ENCODE data around the gene GZMM. TPM values are rescaled to one million over a fixed set of nuclear protein-coding genes. Genes with fewer than 3 reads are reported as not detected.

The GZMM gene
- total and polyA plus RNA-seq, 8 donors, result 0.28 to 0.38 (median 0.34) TPM; not detected in 2

DNA sequence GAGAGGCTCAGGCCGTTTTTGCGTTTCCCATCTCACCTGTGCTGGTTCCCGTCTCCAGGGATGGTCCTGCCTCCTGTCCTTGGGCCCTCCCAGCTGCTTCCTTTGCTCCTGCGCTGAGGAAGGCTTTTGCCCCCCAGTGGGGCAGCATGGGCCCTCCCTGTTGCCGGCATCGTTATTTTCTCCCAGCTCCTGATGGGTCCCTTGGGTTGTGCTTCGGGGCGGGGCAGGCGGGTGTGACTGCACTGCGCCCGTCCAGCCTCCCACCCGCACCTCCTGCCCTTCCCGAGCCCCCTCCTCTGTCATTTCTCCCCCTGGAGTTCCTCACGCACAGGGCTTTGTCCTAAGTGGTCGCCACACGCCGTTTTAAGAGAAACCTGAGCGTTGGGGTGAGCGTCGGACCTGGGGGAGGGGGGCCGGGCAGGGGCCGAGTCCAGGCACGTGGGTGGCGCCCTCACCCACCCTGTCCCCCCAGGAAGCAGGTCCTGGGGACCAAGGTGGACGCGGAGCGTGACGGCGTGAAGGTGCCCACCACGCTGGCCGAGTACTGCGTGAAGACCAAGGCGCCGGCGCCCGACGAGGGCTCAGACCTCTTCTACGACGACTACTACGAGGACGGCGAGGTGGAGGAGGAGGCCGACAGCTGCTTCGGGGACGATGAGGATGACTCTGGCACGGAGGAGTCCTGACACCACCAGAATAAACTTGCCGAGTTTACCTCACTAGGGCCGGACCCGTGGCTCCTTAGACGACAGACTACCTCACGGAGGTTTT lies 2.8 kb upstream of the GZMM start:
- H3K4me3 ChIP-seq, result no peak overlapping the region
- no peaks in the 10 kb centered on the region for H3K4me1 ChIP-seq
- intact Hi-C loops (cut with DNase I), result no loop called here
- WGBS, 2 donors, result 91 to 92% methylated on average over 51 of the region's 51 CpGs
- FAIRE-seq (no peak), ATAC-seq (no peak), DNase-seq (peak in 2 of 6 donors; percentile 33 to 64)
- H3K9me3 ChIP-seq, result no peaks in the 10 kb centered on the region
- no peak overlapping the region for H3K27ac ChIP-seq
- TF ChIP-seq CTCF (IDR thresholded peaks at IDR 0.05), result no peak
- no peaks in the 10 kb centered on the region for H3K27me3 ChIP-seq
- H3K36me3 ChIP-seq, result peaks cover 0 to 40% (median 13%) of the 10 kb centered on the region in 3 donors

DNA sequence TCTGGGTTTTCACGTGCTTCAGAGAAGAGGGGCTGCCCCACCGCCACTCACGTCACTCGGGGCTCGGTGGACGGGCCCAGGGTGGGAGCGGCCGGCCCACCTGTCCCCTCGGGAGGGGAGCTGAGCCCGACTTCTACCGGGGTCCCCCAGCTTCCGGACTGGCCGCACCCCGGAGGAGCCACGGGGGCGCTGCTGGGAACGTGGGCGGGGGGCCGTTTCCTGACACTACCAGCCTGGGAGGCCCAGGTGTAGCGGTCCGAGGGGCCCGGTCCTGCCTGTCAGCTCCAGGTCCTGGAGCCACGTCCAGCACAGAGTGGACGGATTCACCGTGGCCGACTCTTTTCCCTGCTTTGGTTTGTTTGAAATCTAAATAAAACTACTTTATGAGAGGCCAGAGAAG lies 2.2 kb upstream of the GZMM start:
- no peak for ATAC-seq
- no peaks in the 10 kb centered on the region for H3K4me1 ChIP-seq
- H3K4me3 ChIP-seq, result no peak overlapping the region
- H3K9me3 ChIP-seq, result no peaks in the 10 kb centered on the region
- no peaks in the 10 kb centered on the region for H3K27me3 ChIP-seq
- no peak overlapping the region for H3K27ac ChIP-seq
- H3K36me3 ChIP-seq, result peaks cover 0 to 34% (median 8%) of the 10 kb centered on the region in 3 donors
- FAIRE-seq, result no peak
- TF ChIP-seq CTCF (IDR thresholded peaks at IDR 0.05), result no peak
- 92 to 94% methylated on average over 25 to 26 of the region's 26 CpGs for WGBS, 2 donors
- peak in 2 of 6 donors; percentile 27 to 70 for DNase-seq
- intact Hi-C loops (cut with DNase I), result no loop called here

DNA sequence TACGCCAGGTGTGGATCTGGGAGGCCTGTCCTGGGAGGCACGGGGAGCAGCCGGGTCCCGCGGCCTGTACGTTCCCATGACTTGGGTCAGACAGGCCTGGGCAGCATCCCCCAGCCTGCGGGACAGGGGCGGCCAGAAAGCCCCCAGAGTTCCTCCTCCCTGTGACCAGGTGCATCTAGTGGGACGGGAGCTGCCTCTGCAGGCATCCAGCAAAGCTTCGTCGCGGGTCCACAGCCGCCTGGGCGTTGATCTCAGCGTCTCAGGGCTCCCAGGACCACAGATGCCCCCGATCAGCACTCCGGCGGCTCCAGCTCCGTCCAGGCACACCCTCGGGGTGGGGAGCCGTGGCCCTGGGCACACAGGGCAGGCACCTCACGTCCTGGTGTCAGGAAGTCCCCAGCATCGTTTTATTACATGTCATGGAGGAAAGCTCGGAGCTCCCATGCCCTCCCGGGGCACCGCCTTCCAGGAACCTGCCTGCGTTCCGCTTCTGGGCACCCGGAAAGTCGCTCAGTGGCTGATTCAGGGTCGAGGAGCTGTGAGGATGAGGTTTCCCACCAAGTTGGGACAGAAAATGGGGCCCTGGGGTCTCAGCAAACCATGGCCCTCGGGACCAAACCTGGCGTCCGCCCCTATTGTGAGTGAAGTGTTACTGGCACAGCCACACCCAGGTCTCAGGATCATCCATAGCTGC lies 1.5 kb upstream of the GZMM start:
- WGBS, 2 donors, result 89 to 94% methylated on average over 33 to 34 of the region's 34 CpGs
- Histone ChIP-seq H3K4me3 (no peak overlapping the region), H3K4me1 (no peaks in the 10 kb centered on the region), H3K36me3 (peaks cover 0 to 29% (median 7%) of the 10 kb centered on the region in 3 donors), H3K9me3 (no peaks in the 10 kb centered on the region), H3K27me3 (no peaks in the 10 kb centered on the region), H3K27ac (no peak overlapping the region)
- DNase-seq, result peak in 2 of 6 donors; percentile 25 to 80
- FAIRE-seq, result no peak
- TF ChIP-seq CTCF (IDR thresholded peaks at IDR 0.05), result no peak
- peak in 1 of 4 donors; percentile 4 for ATAC-seq
- intact Hi-C loops (cut with DNase I), result no loop called here

DNA sequence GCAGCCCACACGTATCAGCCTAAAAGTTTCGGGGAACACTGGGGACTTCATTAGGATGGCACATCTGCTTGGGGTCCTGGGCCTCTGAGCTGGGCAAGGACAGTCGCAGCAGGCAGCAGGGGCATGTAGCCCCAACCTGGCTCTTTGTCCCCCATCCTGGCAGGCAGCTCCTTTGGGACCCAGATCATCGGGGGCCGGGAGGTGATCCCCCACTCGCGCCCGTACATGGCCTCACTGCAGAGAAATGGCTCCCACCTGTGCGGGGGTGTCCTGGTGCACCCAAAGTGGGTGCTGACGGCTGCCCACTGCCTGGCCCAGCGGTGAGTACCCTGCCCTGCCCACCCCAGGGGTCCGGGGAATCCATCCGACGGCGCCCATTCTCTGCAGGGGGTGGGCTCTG lies 3.3 kb downstream of the GZMM start:
- Histone ChIP-seq H3K4me3 (no peak overlapping the region), H3K36me3 (peaks cover 0 to 2% (median 0%) of the 10 kb centered on the region in 3 donors), H3K27me3 (no peaks in the 10 kb centered on the region), H3K4me1 (no peaks in the 10 kb centered on the region), H3K9me3 (no peaks in the 10 kb centered on the region), H3K27ac (no peak overlapping the region)
- 79 to 83% methylated on average over 13 to 15 of the region's 15 CpGs for WGBS, 2 donors
- FAIRE-seq (no peak), DNase-seq (no peak), ATAC-seq (no peak)
- intact Hi-C loops (cut with DNase I), result no loop called here
- no peak for TF ChIP-seq CTCF (IDR thresholded peaks at IDR 0.05)
